C4-2B (cell line): ENCODE data around the gene HELZ.

Source experiments
- ZFX ChIP-seq: fragments of 450-650 bp; IDR thresholded peaks from 2 replicates; pipeline ENCODE4 v1.6.1; 2017
- TF ChIP-seq, protein P1 (sequence below): fragments of 450-650 bp; conservative IDR thresholded peaks from 2 replicates; pipeline ENCODE4 v1.5.1; 2017; ENCODE audit warnings: mild to moderate bottlenecking

- TF ChIP-seq, protein P1, sequence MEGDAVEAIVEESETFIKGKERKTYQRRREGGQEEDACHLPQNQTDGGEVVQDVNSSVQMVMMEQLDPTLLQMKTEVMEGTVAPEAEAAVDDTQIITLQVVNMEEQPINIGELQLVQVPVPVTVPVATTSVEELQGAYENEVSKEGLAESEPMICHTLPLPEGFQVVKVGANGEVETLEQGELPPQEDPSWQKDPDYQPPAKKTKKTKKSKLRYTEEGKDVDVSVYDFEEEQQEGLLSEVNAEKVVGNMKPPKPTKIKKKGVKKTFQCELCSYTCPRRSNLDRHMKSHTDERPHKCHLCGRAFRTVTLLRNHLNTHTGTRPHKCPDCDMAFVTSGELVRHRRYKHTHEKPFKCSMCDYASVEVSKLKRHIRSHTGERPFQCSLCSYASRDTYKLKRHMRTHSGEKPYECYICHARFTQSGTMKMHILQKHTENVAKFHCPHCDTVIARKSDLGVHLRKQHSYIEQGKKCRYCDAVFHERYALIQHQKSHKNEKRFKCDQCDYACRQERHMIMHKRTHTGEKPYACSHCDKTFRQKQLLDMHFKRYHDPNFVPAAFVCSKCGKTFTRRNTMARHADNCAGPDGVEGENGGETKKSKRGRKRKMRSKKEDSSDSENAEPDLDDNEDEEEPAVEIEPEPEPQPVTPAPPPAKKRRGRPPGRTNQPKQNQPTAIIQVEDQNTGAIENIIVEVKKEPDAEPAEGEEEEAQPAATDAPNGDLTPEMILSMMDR, result no peak
- no peak for TF ChIP-seq ZFX
Measured at GRCh38 chr17:67212231-67212630, 32.8 kb downstream of the HELZ start.
